K562 (cell line): Measurements from ENCODE around the gene ZNF800. TPM values are rescaled to one million over a fixed set of nuclear protein-coding genes. Genes with fewer than 3 reads are reported as not detected.

Experiments used
- COPS2 ChIP-seq: fragments of 450-650 bp; conservative IDR thresholded peaks from 2 replicates; pipeline ENCODE4 v1.6.1; 2016; ENCODE audit warnings: mild to moderate bottlenecking, moderate library complexity
- CREM ChIP-seq: IDR thresholded peaks from 2 replicates; pipeline ENCODE4 v1.6.1; 2014; ENCODE audit warnings: antibody characterized with exemption, low read depth
- GATAD2A ChIP-seq: fragments of 450-650 bp; IDR thresholded peaks from 2 replicates; pipeline ENCODE4 v1.6.1; 2017
- GATAD2B ChIP-seq: fragments of 450-650 bp; IDR thresholded peaks from 2 replicates; pipeline ENCODE4 v1.6.1; 2017; ENCODE audit warnings: mild to moderate bottlenecking, borderline replicate concordance
- HMG20A ChIP-seq: fragments of 450-650 bp; formaldehyde crosslinking; conservative IDR thresholded peaks from 2 replicates; pipeline ENCODE4 v1.4.0; 2020; ENCODE audit warnings: mild to moderate bottlenecking, mixed read lengths
- HMGN3 ChIP-seq: IDR thresholded peaks from 2 replicates; pipeline ENCODE4 v1.6.1; 2011; ENCODE audit warnings: borderline replicate concordance, low read depth, mild to moderate bottlenecking, mixed read lengths, low read length; ENCODE audit not compliant: insufficient read length; ENCODE audit errors: extremely low read depth
- JUN ChIP-seq, 2 experiments: sonication (generic) in 1 of 2; formaldehyde crosslinking in 1 of 2; IDR thresholded peaks; 2 replicates each; pipeline versions ENCODE4 v1.6.1 to v1.8.0; 2012 to 2022; ENCODE audit warnings: borderline replicate concordance in 2 of 2, mild to moderate bottlenecking in 2 of 2, improper control_type of control experiment in 1 of 2, low read depth in 1 of 2, low read length in 1 of 2, missing genetic modification reagents in 1 of 2
- KLF13 ChIP-seq: fragments of 450-650 bp; IDR thresholded peaks from 2 replicates; pipeline ENCODE4 v1.6.1; 2016; ENCODE audit warnings: missing genetic modification characterization, low read depth, mild to moderate bottlenecking, missing compliant biosample characterization, moderate library complexity, borderline replicate concordance
- MAZ ChIP-seq, 2 experiments: fragments of 450-650 bp in 1 of 2; sonication (generic) in 1 of 2; formaldehyde crosslinking; IDR thresholded peaks in 1 of 2; conservative IDR thresholded peaks in 1 of 2; 2 replicates each; pipeline versions ENCODE4 v1.4.0 to v1.5.0; 2020; ENCODE audit warnings: mild to moderate bottlenecking in 1 of 2, missing genetic modification reagents in 1 of 2
- NFE2L1 ChIP-seq: fragments of 450-650 bp; IDR thresholded peaks from 2 replicates; pipeline ENCODE4 v1.6.1; 2016; ENCODE audit warnings: missing genetic modification characterization, low read depth, mild to moderate bottlenecking, missing compliant biosample characterization, moderate library complexity, borderline replicate concordance
- PHF8 ChIP-seq: fragments of 200-600 bp; sonication (generic); IDR thresholded peaks from 2 replicates; pipeline ENCODE4 v1.6.1; 2012; ENCODE audit warnings: mixed run types, mild to moderate bottlenecking, inconsistent platforms, low read length, moderate library complexity, borderline replicate concordance
- POLR2AphosphoS5 ChIP-seq: IDR thresholded peaks from 2 replicates; pipeline ENCODE4 v1.6.1; 2011; ENCODE audit warnings: mild to moderate bottlenecking, low read depth, low read length, moderate library complexity; ENCODE audit not compliant: control insufficient read depth, insufficient read depth
- RB1 ChIP-seq: fragments of 450-650 bp; IDR thresholded peaks from 2 replicates; pipeline ENCODE4 v1.6.1; 2017; ENCODE audit warnings: low read depth, mild to moderate bottlenecking
- RNF2 ChIP-seq: sonication (generic); IDR thresholded peaks from 2 replicates; pipeline ENCODE4 v1.6.1; 2016
- YY1 ChIP-seq, 3 experiments: IDR thresholded peaks; 2 replicates each; pipeline ENCODE4 v1.6.1; 2011; ENCODE audit warnings: low read length in 2 of 3, mild to moderate bottlenecking in 2 of 3, moderate library complexity in 2 of 3, borderline replicate concordance in 1 of 3, control low read depth in 1 of 3, low read depth in 1 of 3; ENCODE audit not compliant: insufficient read depth in 3 of 3, insufficient replicate concordance in 2 of 3, control insufficient read depth in 1 of 3, insufficient read length in 1 of 3; ENCODE audit errors: extremely low read depth in 1 of 3
- ZBED1 ChIP-seq: IDR thresholded peaks from 2 replicates; pipeline ENCODE4 v1.6.1; 2014
- ZNF175 ChIP-seq: fragments of 200-800 bp; sonication (Bioruptor generic); IDR thresholded peaks from 2 replicates; pipeline ENCODE4 v1.6.1; 2016; ENCODE audit warnings: low read depth, mild to moderate bottlenecking, missing genetic modification characterization, missing compliant biosample characterization
- ZNF23 ChIP-seq: fragments of 250-450 bp; sonication (Bioruptor Pico); IDR thresholded peaks from 2 replicates; pipeline ENCODE4 v1.4.0; 2020; ENCODE audit warnings: mild to moderate bottlenecking
- ZSCAN32 ChIP-seq: fragments of 450-650 bp; formaldehyde crosslinking; IDR thresholded peaks from 2 replicates; pipeline ENCODE4 v1.4.0; 2020; ENCODE audit warnings: mild to moderate bottlenecking, moderate library complexity
- polyA plus RNA-seq, 8 experiments: library from polyadenylated mRNA; depleted of rRNA in 4 of 8; stranded (reverse) in 5 of 8; unstranded in 3 of 8; fragments of >200 nt; fragmentation: Nextera tagmentation in 2 of 8; fragmentation: Illumina TruSeq in 1 of 8; extraction: Ambion mirVana in 2 of 8; extraction: Trizol in 1 of 8; gene quantifications; 2 replicates each; pipeline versions ENCODE4 v1.2.1 to v1.2.3, GENCODE V29; 2011 to 2014; ENCODE audit warnings: inconsistent platforms in 1 of 8, missing spikeins in 1 of 8
- total RNA-seq, 7 experiments: library from RNA; depleted of rRNA in 6 of 7; stranded (reverse); fragments of >200 nt in 6 of 7; fragmentation: Illumina TruSeq in 2 of 7; extraction: Trizol in 2 of 7; gene quantifications; 2 replicates each; pipeline versions ENCODE4 v1.2.1 to v1.2.3, GENCODE V29; 2011 to 2021; ENCODE audit warnings: low replicate concordance in 1 of 7
- TF ChIP-seq, protein P1 (sequence below): sonication (generic); formaldehyde crosslinking; IDR thresholded peaks from 2 replicates; pipeline ENCODE4 v1.8.1; 2023; ENCODE audit warnings: mild to moderate bottlenecking, missing genetic modification reagents
- TF ChIP-seq, protein P2 (sequence below): conservative IDR thresholded peaks from 2 replicates; pipeline ENCODE4 v1.6.1; 2011; ENCODE audit warnings: low read depth, mild to moderate bottlenecking, low read length; ENCODE audit not compliant: control insufficient read depth
- TF ChIP-seq, protein P3 (sequence below): fragments of 450-650 bp; IDR thresholded peaks from 2 replicates; pipeline ENCODE4 v1.6.1; 2017; ENCODE audit warnings: mild to moderate bottlenecking, moderate library complexity

Gene ZNF800
- total and polyA plus RNA-seq, 9 of the 15 experiments (the other 6 are each of a cell fraction or from before 2014, with no cell fraction given): 7.5 to 58.3 (median 33.4) TPM

DNA sequence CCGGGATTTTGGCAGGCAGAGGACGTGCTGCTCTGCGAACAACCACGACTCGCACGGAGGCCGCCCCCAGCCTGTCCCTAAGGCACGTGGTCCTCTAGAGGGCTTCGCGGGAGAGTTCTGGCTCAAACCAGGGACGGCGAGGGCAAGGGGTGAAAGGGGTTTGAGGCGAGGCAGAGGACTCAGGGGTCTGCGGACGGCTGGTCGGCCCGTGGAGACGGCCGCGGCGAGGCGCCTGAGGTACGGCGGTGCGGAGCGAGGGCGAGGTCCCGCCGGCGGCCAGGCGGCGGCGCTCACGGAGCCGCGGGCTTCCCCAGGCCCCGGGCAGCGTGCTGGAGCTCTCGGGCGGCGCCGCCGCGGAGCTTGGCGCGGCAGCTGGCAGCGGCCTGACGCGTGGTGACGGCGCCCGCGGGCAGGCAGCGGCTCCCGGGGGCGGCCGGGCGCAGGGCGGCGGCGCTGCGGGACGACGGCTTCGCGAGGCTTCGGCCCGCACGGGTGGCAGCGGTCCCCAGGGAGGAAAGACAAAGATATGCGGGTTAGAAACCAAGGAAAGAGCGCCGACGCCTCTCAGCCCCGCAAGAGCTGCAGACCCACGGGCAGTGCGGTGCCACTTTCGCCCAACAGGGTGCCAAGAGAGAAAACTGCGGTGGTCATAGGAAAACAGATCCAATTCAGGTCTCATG, 44.8 kb downstream of the ZNF800 start (continued):
- no peak for TF ChIP-seq JUN (IDR thresholded peaks at IDR 0.05; ENCODE audit: borderline replicate concordance, low read depth, low read length)
- no peak for TF ChIP-seq JUN (CRISPR knock-in tag; IDR thresholded peaks at IDR 0.05; ENCODE audit: borderline replicate concordance)
- TF ChIP-seq, protein P1, sequence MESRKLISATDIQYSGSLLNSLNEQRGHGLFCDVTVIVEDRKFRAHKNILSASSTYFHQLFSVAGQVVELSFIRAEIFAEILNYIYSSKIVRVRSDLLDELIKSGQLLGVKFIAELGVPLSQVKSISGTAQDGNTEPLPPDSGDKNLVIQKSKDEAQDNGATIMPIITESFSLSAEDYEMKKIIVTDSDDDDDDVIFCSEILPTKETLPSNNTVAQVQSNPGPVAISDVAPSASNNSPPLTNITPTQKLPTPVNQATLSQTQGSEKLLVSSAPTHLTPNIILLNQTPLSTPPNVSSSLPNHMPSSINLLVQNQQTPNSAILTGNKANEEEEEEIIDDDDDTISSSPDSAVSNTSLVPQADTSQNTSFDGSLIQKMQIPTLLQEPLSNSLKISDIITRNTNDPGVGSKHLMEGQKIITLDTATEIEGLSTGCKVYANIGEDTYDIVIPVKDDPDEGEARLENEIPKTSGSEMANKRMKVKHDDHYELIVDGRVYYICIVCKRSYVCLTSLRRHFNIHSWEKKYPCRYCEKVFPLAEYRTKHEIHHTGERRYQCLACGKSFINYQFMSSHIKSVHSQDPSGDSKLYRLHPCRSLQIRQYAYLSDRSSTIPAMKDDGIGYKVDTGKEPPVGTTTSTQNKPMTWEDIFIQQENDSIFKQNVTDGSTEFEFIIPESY: 0 out of 2 replicates have a peak, but pooled peaks have one; percentile 32
- TF ChIP-seq ZSCAN32 (CRISPR knock-in tag): no peak
- 0 out of 2 replicates have a peak, but pooled peaks have one; percentile 21 for TF ChIP-seq KLF13 (tag)
- 0 out of 4 replicates have a peak, but pooled peaks of 1 of the 2 experiments have one; percentile 47 for TF ChIP-seq MAZ (CRISPR knock-in tag; conservative IDR thresholded peaks at IDR 0.05 in 1 of 2, IDR thresholded peaks at IDR 0.05 in 1 of 2)
- TF ChIP-seq POLR2AphosphoS5: no peak
- TF ChIP-seq ZBED1: 0 out of 2 replicates have a peak, but pooled peaks have one; percentile 26
- no peak for TF ChIP-seq GATAD2A
- TF ChIP-seq ZNF175 (CRISPR knock-in tag): no peak
- peak; percentile 32; the same call in 1 of the 2 replicates for TF ChIP-seq CREM
- TF ChIP-seq HMG20A: no peak
- TF ChIP-seq PHF8: peak; percentile 29; the same call in 1 of the 2 replicates
- TF ChIP-seq YY1 (IDR thresholded peaks at IDR 0.05; ENCODE audit: borderline replicate concordance in 1 of 3, control insufficient read depth in 1 of 3, extremely low read depth in 1 of 3, insufficient read depth in 3 of 3, insufficient read length in 1 of 3, insufficient replicate concordance in 2 of 3, low read depth in 1 of 3, low read length in 2 of 3): peak in 1 of 3 experiments; percentile 68
- no peak for TF ChIP-seq RNF2
- TF ChIP-seq, protein P2, sequence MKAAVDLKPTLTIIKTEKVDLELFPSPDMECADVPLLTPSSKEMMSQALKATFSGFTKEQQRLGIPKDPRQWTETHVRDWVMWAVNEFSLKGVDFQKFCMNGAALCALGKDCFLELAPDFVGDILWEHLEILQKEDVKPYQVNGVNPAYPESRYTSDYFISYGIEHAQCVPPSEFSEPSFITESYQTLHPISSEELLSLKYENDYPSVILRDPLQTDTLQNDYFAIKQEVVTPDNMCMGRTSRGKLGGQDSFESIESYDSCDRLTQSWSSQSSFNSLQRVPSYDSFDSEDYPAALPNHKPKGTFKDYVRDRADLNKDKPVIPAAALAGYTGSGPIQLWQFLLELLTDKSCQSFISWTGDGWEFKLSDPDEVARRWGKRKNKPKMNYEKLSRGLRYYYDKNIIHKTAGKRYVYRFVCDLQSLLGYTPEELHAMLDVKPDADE: no peak
- TF ChIP-seq, protein P3, sequence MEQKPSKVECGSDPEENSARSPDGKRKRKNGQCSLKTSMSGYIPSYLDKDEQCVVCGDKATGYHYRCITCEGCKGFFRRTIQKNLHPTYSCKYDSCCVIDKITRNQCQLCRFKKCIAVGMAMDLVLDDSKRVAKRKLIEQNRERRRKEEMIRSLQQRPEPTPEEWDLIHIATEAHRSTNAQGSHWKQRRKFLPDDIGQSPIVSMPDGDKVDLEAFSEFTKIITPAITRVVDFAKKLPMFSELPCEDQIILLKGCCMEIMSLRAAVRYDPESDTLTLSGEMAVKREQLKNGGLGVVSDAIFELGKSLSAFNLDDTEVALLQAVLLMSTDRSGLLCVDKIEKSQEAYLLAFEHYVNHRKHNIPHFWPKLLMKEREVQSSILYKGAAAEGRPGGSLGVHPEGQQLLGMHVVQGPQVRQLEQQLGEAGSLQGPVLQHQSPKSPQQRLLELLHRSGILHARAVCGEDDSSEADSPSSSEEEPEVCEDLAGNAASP: no peak
- TF ChIP-seq COPS2: no peak
- no peak for TF ChIP-seq ZNF23 (CRISPR knock-in tag)
- peak; percentile 89 for TF ChIP-seq GATAD2B
- no peak for TF ChIP-seq NFE2L1
- TF ChIP-seq HMGN3: peak; percentile 94
- peak; percentile 90 for TF ChIP-seq RB1
